Ecto neural progenitor cell (in vitro differentiated cells): ENCODE measurements around the gene WNT4.
"Not testable (repeated sequence)": the region's sequence is repeated elsewhere in the genome, so short reads cannot be mapped to it uniquely, and the experiment has no call there.

ENCODE experiments used
- DNase-seq: peaks from one replicate; pipeline ENCODE4 v3.0.0-alpha.2; 2018; ENCODE audit warnings: low spot score

Gene WNT4

GRCh38 chr1:22108339-22109105, 34.4 kb downstream of the WNT4 start:
- DNase-seq: no peak

- DNase-seq: no peak
Observed at GRCh38 chr1:22107126-22107525, 35.8 kb downstream of the WNT4 start.

- no peak for DNase-seq
Observed at GRCh38 chr1:22105611-22106207, 37.2 kb downstream of the WNT4 start.

GRCh38 chr1:22104865-22105437, 37.9 kb downstream of the WNT4 start:
- no peak for DNase-seq

- DNase-seq: no peak
Observed at GRCh38 chr1:22104094-22104493, 38.8 kb downstream of the WNT4 start.

GRCh38 chr1:22102746-22103145, 40.2 kb downstream of the WNT4 start:
- no peak for DNase-seq

DNA sequence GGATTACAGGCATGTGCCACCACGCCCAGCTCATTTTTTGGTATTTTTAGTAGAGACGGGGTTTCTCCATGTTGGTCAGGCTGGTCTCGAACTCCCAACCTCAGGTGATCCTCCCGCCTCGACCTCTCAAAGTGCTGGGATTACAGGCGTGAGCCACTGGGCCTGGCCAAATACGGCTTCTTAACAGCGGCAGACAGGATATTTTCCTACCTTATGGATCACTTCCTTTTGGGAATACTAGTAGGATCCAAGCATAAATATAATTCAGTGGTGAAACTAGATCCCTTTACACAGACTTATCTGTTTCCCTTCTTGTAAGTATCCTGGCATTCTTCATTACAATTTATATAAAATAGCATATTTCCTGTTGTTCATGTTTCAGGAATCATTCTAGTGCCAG, 40.9 kb downstream of the WNT4 start:
- DNase-seq: no peak

- DNase-seq: no peak
Observed at GRCh38 chr1:22101199-22101598, 41.7 kb downstream of the WNT4 start.

DNA sequence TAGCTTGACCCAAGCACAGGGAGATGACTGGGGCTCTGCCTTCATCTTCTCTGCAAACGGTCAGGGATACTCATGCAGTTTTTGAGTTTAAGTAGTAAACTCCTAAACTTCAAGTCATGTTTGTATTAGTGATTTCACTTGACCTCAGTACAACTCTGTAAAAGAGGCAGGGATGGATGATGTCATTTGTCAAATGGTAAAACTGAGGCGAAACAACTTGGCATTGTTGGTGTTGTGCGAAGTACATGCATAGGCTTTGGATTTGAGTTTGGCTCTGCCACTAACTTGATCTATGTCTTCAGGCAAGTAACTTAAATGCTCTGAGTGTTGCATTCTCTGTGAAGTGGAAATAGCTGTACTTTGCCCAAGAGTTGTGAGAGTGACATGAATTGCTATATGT, 42.7 kb downstream of the WNT4 start:
- no peak for DNase-seq

DNA sequence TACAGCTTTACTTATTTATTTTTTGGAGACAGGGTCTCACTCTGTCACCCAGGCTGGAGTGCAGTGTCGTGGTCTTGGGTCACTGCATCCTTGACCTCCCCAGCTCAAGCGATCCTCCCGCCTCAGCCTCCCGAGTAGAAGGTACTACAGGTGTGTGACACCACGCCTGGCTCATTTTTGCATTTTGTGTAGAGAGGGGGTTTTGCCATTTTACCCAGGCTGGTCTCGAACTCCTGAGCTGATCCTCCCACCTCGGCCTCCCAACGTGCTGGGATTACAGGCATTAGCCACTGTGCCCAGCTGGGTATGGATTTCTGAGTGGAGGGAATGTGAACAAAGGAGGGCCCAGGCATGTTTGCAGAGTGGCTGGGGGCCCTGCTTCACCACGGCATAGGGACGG, 44.1 kb downstream of the WNT4 start:
- no peak for DNase-seq

- no peak for DNase-seq
Observed at GRCh38 chr1:22096463-22096862, 46.4 kb downstream of the WNT4 start.

- DNase-seq: no peak
Observed at GRCh38 chr1:22096036-22096435, 46.9 kb downstream of the WNT4 start.

GRCh38 chr1:22093513-22093912, 49.4 kb downstream of the WNT4 start:
- no peak for DNase-seq

- DNase-seq: not testable (repeated sequence)
Observed at GRCh38 chr1:22092026-22092768, 50.7 kb downstream of the WNT4 start.

DNA sequence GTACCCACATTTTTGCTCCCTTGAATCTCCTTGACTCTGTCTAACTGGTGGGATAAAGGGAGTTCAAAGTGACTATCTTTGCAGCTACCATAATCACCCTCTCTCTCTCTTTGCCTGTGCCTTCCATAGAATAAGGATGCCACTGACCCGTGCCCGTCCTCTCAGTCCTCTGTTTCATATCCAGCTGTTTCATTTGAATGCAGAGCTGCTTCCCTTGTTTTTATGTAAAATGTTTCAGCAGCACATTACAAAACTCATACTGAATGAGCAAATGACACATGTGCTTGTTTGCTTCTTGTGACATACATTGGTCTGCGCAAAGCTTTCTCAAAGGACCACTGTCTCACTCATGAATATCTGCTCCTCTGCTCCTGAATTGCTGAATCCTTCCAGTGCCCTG, 52.0 kb downstream of the WNT4 start:
- DNase-seq: no peak

- DNase-seq: no peak
Observed at GRCh38 chr1:22089787-22090186, 53.1 kb downstream of the WNT4 start.

GRCh38 chr1:22089134-22089571, 53.7 kb downstream of the WNT4 start:
- no peak for DNase-seq

DNA sequence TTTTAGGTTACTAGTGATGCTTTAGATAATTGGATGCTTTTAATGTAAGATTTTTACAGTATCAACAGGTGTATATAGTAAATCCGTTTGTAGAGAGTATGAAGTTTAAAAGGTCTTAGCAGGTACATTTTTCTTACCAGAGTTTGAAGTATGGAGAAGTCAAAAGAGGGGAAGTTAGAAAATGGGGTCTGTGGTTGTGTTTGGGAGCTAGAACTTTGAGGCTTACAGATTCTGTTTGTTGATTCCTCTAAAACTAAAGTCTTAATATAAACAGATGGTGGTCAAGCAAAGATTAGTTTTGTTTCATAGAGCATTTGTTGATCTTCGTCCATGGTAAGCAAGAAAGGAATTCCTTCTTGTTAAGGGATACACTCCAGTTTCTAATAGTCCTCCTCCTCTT, 54.6 kb downstream of the WNT4 start:
- DNase-seq: no peak

DNA sequence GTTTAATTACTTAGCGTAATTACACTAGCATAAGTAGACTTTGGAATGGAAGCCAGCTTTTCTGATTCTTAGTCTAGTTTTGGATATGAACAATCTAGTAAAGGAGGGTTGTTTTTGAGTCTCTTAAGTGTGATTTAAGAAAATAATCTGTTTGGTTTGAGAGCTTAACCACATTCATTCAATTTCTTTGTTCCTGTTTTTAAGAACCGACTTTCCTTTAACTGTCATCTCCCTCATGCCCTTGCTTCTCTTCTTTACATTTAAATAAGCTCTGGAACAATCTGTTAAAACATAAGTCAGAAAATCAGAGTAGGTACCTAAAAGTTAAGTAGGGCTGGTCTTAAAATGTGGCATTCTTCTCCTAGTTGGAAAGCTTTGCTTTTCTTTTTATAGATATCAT, 62.7 kb downstream of the WNT4 start:
- DNase-seq: no peak

DNA sequence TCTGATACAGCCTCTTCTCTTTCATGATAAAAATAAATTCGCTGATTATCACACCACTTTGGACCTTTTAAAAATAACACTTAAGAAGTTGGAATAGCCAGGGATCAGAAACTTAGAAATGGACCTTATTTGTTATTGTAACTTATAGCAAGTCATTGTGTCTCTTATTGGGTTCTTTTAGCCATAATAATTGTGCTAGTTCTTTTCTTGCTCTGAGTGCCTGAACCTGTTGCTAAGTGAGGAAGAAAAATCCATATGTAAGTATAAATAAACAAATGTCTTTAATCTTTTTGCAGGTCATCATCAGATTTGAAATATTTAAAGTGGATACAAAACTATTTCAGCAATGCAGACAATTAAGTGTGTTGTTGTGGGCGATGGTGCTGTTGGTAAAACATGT, 64.8 kb downstream of the WNT4 start:
- no peak for DNase-seq

GRCh38 chr1:22077728-22078127, 65.2 kb downstream of the WNT4 start:
- no peak for DNase-seq

DNA sequence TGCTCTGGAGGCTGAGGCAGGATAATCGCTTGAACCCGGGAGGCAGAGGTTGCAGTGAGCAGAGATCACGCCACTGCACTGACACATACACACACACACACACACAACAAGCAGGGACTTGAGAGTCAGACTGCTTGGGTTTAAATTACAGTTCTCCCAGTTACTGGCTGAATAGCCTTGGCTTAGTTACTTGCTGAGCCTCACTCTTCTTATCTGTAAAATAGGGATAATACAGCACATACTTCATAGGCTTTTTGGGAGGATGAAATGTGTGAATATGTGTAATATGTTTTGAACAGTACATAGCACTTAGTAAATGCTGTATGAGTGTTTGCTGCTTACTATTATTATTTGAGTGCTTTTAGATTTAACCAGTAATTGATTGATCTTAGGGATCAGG, 66.6 kb downstream of the WNT4 start:
- DNase-seq: no peak

DNA sequence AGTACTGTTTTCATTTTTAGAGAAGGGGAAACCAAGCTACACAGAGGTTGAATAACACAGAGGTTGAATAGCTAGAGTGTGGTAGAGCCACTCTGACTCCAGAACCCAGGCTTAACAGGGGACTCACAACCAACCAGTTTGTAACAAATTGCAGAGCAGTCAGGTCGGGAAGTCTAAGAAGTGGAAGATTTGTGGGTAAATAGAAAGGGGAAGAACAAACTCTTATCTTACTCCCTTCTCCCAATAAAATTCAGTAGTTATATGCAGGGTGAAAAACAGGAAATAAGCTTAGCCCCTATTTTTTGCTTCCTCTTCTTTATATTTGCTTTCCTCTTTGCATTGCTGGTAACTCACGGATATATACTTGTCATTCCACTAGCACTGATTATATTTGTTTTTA, 67.2 kb downstream of the WNT4 start:
- no peak for DNase-seq
